ENCODE measurements around the gene JPH2.

JPH2 gene

DNA sequence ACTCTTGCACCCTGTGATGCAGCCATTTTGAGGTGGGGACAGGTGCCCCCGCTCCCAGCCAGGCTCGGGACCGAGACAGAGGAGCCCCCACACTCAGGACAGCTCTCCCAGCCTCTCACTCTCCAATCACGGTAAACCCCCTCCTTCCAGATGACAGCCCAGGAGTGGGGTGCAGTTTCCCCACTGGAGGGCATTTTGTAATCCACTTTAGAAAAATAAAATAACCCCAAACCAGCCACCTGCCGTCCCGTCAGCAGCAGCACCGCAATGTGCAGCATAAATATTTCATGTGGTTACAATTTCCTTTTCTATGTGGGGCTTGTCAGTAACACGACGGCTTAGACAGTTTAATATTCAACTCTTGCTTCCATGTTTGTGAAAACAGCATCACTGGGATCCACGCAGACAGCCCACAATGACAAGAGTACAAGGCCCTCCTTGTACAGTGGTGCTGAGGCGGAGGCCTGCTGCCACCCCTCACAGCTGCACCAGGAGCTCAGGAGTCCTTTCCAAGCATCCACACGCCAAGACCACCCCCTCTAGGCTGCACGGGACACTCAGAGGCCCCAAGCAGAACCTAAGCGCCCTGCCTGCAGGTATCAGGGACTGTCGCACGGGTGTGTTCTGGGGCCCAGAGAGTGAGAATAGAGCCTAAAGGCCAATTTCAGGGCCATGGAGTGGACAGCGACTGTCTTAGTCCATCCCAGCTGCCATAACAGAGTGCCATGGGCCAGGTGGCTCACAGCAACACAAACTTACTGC, 116.7 kb downstream of the JPH2 start:
- peak overlapping the region; percentile 99 for H3K27ac ChIP-seq (ENCODE audit: low read length)
- 0 out of 2 replicates have a peak, but pooled peaks cover 3% of the 10 kb centered on the region for H3K79me2 ChIP-seq (ENCODE audit: low read length)
- DNase-seq: peak; percentile 73
- peak overlapping the region; percentile 100 for H3K4me2 ChIP-seq (ENCODE audit: low read depth, low read length)
- peak overlapping the region; percentile 100 for H3K9ac ChIP-seq (ENCODE audit: low read length)
- no peaks in the 10 kb centered on the region for H4K20me1 ChIP-seq (ENCODE audit: insufficient read depth, low read length)
- peaks cover 34% of the 10 kb centered on the region for H3F3A ChIP-seq (ENCODE audit: insufficient read depth, low read length)
- H3K9me2 ChIP-seq (replicated peaks; ENCODE audit: insufficient read depth, low read length): no peaks in the 10 kb centered on the region
- H3K4me3 ChIP-seq (ENCODE audit: low read length): peak overlapping the region; percentile 50
- peaks cover 42% of the 10 kb centered on the region for H3K4me1 ChIP-seq (ENCODE audit: low read length)
- no peak overlapping the region for H2AFZ ChIP-seq (ENCODE audit: low read length)
- no peaks in the 10 kb centered on the region for H3K27me3 ChIP-seq (replicated peaks; ENCODE audit: insufficient read depth, low read length)
- no peaks in the 10 kb centered on the region for H3K9me3 ChIP-seq (replicated peaks; ENCODE audit: insufficient read depth, low read length)
- TF ChIP-seq EZH2 (optimal IDR thresholded peaks at IDR 0.05; ENCODE audit: low read depth, low read length) (no peak), EZH2phosphoT487 (IDR thresholded peaks at IDR 0.05; ENCODE audit: low read length) (no peak)
- TF ChIP-seq, protein P1, sequence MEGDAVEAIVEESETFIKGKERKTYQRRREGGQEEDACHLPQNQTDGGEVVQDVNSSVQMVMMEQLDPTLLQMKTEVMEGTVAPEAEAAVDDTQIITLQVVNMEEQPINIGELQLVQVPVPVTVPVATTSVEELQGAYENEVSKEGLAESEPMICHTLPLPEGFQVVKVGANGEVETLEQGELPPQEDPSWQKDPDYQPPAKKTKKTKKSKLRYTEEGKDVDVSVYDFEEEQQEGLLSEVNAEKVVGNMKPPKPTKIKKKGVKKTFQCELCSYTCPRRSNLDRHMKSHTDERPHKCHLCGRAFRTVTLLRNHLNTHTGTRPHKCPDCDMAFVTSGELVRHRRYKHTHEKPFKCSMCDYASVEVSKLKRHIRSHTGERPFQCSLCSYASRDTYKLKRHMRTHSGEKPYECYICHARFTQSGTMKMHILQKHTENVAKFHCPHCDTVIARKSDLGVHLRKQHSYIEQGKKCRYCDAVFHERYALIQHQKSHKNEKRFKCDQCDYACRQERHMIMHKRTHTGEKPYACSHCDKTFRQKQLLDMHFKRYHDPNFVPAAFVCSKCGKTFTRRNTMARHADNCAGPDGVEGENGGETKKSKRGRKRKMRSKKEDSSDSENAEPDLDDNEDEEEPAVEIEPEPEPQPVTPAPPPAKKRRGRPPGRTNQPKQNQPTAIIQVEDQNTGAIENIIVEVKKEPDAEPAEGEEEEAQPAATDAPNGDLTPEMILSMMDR (IDR thresholded peaks at IDR 0.05; ENCODE audit: low read length): 0 out of 2 replicates have a peak, but pooled peaks have one; percentile 4
- H3K36me3 ChIP-seq (replicated peaks; ENCODE audit: insufficient read depth, low read length): no peaks in the 10 kb centered on the region

DNA sequence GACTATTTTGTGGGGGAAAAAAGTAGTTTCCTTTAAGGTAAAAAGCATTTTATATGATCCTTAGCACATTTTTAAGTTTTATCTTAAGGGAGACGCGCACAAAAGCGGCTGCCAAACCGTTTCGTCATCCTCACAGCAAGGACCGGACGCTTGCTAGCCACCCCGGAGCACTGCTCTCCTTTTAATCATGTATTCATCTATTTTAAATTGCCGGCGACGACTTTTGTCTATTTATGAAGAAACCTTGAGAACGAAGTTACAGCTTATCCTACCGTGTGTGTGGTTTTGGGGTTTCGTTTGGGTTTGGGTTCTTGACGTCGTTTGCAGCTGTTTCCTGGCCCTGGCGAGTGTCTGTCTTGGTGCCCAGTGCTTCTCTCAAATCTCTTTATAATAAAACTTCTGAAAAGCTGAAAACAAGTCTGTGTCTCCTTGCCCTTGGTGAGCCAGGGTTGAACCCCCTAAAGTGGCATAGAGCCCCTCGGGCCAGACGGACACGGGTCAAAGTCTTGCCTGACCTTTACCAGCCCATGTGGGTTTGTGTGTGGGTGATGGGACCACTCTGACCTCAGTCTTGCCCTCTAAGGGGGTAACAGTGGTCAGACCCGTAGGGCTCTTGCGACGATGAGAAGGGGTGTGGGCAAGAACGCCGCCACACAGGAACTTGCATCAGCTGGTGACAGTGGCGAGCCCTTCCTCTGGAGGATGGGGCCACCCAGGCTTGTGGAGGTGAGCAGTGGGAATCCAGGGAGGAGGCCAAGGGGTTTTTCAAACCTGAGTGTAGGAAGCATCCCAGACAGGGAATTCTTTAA, 117.6 kb downstream of the JPH2 start:
- H3K36me3 ChIP-seq (replicated peaks; ENCODE audit: insufficient read depth, low read length): no peaks in the 10 kb centered on the region
- no peak overlapping the region for H2AFZ ChIP-seq (ENCODE audit: low read length)
- H3F3A ChIP-seq (ENCODE audit: insufficient read depth, low read length): peaks cover 34% of the 10 kb centered on the region
- no peaks in the 10 kb centered on the region for H3K9me3 ChIP-seq (replicated peaks; ENCODE audit: insufficient read depth, low read length)
- TF ChIP-seq EZH2phosphoT487 (IDR thresholded peaks at IDR 0.05; ENCODE audit: low read length): no peak
- no peak for TF ChIP-seq EZH2 (optimal IDR thresholded peaks at IDR 0.05; ENCODE audit: low read depth, low read length)
- TF ChIP-seq, protein P1 (IDR thresholded peaks at IDR 0.05; ENCODE audit: low read length): no peak
- H3K4me3 ChIP-seq (ENCODE audit: low read length): peak overlapping the region; percentile 64
- H3K9me2 ChIP-seq (replicated peaks; ENCODE audit: insufficient read depth, low read length): no peaks in the 10 kb centered on the region
- 0 out of 2 replicates have a peak, but pooled peaks cover 3% of the 10 kb centered on the region for H3K79me2 ChIP-seq (ENCODE audit: low read length)
- peak; percentile 97 for DNase-seq
- peak overlapping the region; percentile 99 for H3K27ac ChIP-seq (ENCODE audit: low read length)
- H3K27me3 ChIP-seq (replicated peaks; ENCODE audit: insufficient read depth, low read length): no peaks in the 10 kb centered on the region
- H4K20me1 ChIP-seq (ENCODE audit: insufficient read depth, low read length): no peaks in the 10 kb centered on the region
- H3K9ac ChIP-seq (ENCODE audit: low read length): peak overlapping the region; percentile 100
- peaks cover 42% of the 10 kb centered on the region for H3K4me1 ChIP-seq (ENCODE audit: low read length)
- H3K4me2 ChIP-seq (ENCODE audit: low read depth, low read length): peak overlapping the region; percentile 100

DNA sequence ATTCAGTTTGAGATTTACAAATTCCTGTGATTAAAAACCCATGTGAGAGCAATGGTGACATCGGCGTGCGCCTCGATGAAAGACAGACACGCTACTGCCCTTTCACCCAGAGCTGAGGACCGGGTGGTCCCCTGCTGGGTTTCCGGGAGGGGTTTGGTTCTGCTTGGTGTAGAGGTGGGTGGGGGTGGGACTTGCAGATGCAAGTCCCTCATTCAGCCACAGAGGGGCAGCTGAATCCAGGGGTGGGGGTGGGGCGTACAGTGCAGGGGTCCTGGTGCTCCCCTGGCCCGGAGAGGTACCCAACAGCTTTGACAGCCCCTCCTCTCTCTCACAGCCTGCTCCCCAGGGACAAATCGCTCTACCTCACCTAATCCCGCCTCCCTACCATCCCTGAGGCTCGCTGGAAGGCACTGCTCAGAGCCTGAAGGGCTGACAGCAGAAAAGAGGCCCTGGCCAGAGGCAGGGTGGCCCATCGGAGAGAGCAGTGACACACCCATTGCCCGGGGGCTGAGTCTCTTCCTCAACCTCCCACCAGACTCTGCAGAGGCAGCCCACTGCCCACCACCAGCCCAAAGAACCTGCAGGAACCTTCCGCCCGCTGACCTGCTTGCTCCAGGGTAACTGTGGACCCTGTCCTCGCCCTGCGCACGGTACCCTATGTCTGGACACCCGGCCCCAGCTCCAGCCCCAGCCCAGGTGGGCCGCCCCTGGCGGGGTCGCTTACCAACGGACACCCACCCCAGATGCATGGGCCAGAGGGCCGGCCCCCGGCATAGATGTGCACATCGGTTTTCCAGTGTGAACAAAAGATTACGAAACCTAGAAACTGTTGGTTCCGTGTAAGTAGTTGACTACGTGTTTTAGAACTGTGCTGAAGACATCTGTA, 118.4 kb downstream of the JPH2 start:
- Histone ChIP-seq H3K9ac (ENCODE audit: low read length) (peak overlapping the region; percentile 100), H3K27me3 (replicated peaks; ENCODE audit: insufficient read depth, low read length) (no peaks in the 10 kb centered on the region), H3K36me3 (replicated peaks; ENCODE audit: insufficient read depth, low read length) (no peaks in the 10 kb centered on the region), H2AFZ (ENCODE audit: low read length) (no peak overlapping the region), H3K27ac (ENCODE audit: low read length) (peak overlapping the region; percentile 99), H3K9me3 (replicated peaks; ENCODE audit: insufficient read depth, low read length) (no peaks in the 10 kb centered on the region), H3K79me2 (ENCODE audit: low read length) (0 out of 2 replicates have a peak, but pooled peaks cover 3% of the 10 kb centered on the region), H4K20me1 (ENCODE audit: insufficient read depth, low read length) (no peaks in the 10 kb centered on the region), H3K4me2 (ENCODE audit: low read depth, low read length) (peak overlapping the region; percentile 100), H3F3A (ENCODE audit: insufficient read depth, low read length) (peaks cover 34% of the 10 kb centered on the region), H3K4me1 (ENCODE audit: low read length) (peaks cover 42% of the 10 kb centered on the region), H3K9me2 (replicated peaks; ENCODE audit: insufficient read depth, low read length) (no peaks in the 10 kb centered on the region), H3K4me3 (ENCODE audit: low read length) (peak overlapping the region; percentile 64)
- TF ChIP-seq EZH2phosphoT487 (IDR thresholded peaks at IDR 0.05; ENCODE audit: low read length): no peak
- TF ChIP-seq, protein P1 (IDR thresholded peaks at IDR 0.05; ENCODE audit: low read length): peak; percentile 29
- peak; percentile 18 for DNase-seq
